Spleen (tissue), 11 donors: ENCODE results near the gene SUDS3. TPM values are rescaled to one million over a fixed set of nuclear protein-coding genes. Genes with fewer than 3 reads are reported as not detected.
A peak's percentile ranks its signal among the peaks of the same experiment; 100 is the strongest.

Experiments
- DNase-seq: peaks from one replicate; pipeline ENCODE4 v3.0.0-alpha.2; 2020
- H3K27ac ChIP-seq, 8 donors: fragments of 200-600 bp; sonication (generic) in 7 of 8; 1 replicate in 4 of 8; 2 replicates in 4 of 8; pipeline versions ENCODE4 v1.5.0 to v1.8.0; 2016 to 2021; ENCODE audit warnings: inconsistent platforms in 4 of 8, mild to moderate bottlenecking in 4 of 8, moderate library complexity in 1 of 8
- H3K27me3 ChIP-seq, 7 donors: fragments of 200-600 bp; sonication (generic) in 6 of 7; replicated peaks in 1 of 7; 1 replicate in 4 of 7; 2 replicates in 3 of 7; pipeline versions ENCODE4 v1.5.0 to v1.8.0; 2016 to 2021; ENCODE audit warnings: inconsistent platforms in 3 of 7, mild to moderate bottlenecking in 1 of 7
- H3K36me3 ChIP-seq, 6 donors: fragments of 200-600 bp; sonication (generic) in 5 of 6; 1 replicate in 4 of 6; 2 replicates in 2 of 6; pipeline versions ENCODE4 v1.5.0 to v1.8.0; 2016 to 2021; ENCODE audit warnings: inconsistent platforms in 2 of 6
- H3K4me1 ChIP-seq, 6 donors: fragments of 200-600 bp; sonication (generic) in 5 of 6; 1 replicate in 3 of 6; 2 replicates in 3 of 6; pipeline versions ENCODE4 v1.5.0 to v1.8.0; 2016 to 2021; ENCODE audit warnings: inconsistent platforms in 3 of 6
- H3K4me3 ChIP-seq, 8 donors: fragments of 200-600 bp; sonication (generic) in 7 of 8; 1 replicate in 4 of 8; 2 replicates in 4 of 8; pipeline versions ENCODE4 v1.5.0 to v1.8.0; 2016 to 2021; ENCODE audit warnings: inconsistent platforms in 4 of 8, mild to moderate bottlenecking in 4 of 8, moderate library complexity in 2 of 8
- H3K9me3 ChIP-seq, 8 donors: fragments of 200-600 bp; sonication (generic) in 7 of 8; 1 replicate in 4 of 8; 2 replicates in 4 of 8; pipeline versions ENCODE4 v1.5.0 to v1.8.0; 2016 to 2021; ENCODE audit warnings: inconsistent platforms in 4 of 8
- CTCF ChIP-seq, 11 experiments: fragments of 200-600 bp in 7 of 11; fragments of 450-650 bp in 4 of 11; sonication (generic) in 4 of 11; IDR thresholded peaks in 8 of 11; conservative IDR thresholded peaks in 3 of 11; 1 replicate in 7 of 11; 2 replicates in 4 of 11; pipeline versions ENCODE4 v1.4.0 to v1.8.0; 2016 to 2021; ENCODE audit warnings: antibody characterized with exemption in 11 of 11, inconsistent platforms in 4 of 11, mild to moderate bottlenecking in 1 of 11
- POLR2A ChIP-seq, 3 donors: fragments of 450-650 bp; IDR thresholded peaks; one replicate each; pipeline ENCODE4 v1.5.1; 2017; ENCODE audit warnings: antibody characterized with exemption in 3 of 3, mild to moderate bottlenecking in 1 of 3
- POLR2AphosphoS5 ChIP-seq, 3 donors: sonication (generic); formaldehyde crosslinking; IDR thresholded peaks; one replicate each; pipeline ENCODE4 v1.5.1; 2017; ENCODE audit warnings: antibody characterized with exemption in 3 of 3
- WGBS, 5 donors: extraction: QIAGEN DNeasy Blood & Tissue Kit in 3 of 5; methylation state at CpG; one replicate each; pipeline versions ENCODE4 v1.1.5 to v1.1.7; 2013 to 2018; 5-methylcytosine and 5-hydroxymethylcytosine counted together
- intact Hi-C: fragments of 100-400 bp; cut with DNase I; formaldehyde crosslinking; loops from one replicate; pipeline ENCODE4 v1.15.0; 2023; ENCODE audit warnings: low total_unique reads
- polyA plus RNA-seq, 3 donors: library from polyadenylated mRNA; stranded (reverse); fragments of 200-250 nt; gene quantifications; one replicate each; pipeline ENCODE4 v1.2.1, GENCODE V29; 2013
- total RNA-seq, 7 donors: library from RNA; depleted of rRNA in 3 of 7; stranded (reverse); fragments of >200 nt in 3 of 7; fragmentation: NEBNext Ultra II Directional in 4 of 7; extraction: Animal tissue kit (Norgen Biotek cat#: 25700) in 4 of 7; gene quantifications; one replicate each; pipeline versions ENCODE4 v1.1.0 to v1.2.1, GENCODE V29; 2016 to 2021
- donor health status: healthy with polysubstance abuse.
- donor health status: DM: no; HTN: no; CAD: no; lungs with moderate emphysema.
- donor health status: DM: no; HTN: no; CAD: no.
- donor health status: Bipolar disorder and iron deficiency.
- donor health status: healthy.
- donor health status: DM: no; HTN: no; CAD: no.
- donor health status: DM: yes; HTN: yes; CAD: no.

Gene SUDS3
- total and polyA plus RNA-seq, 10 donors: 8.3 to 90.9 (median 28.3) TPM

GRCh38 chr12:118377021-118377883, 897 bp downstream of the SUDS3 start:
- WGBS, 5 donors: 4 to 10% (median 8%) methylated on average over 20 to 22 of the region's 22 CpGs
- H3K9me3 ChIP-seq: no peaks in the 10 kb centered on the region
- DNase-seq: no peak
- peaks cover 0 to 39% (median 34%) of the 10 kb centered on the region in 6 donors for H3K36me3 ChIP-seq
- peak overlapping the region; percentile 95 to 99 (median 99) for H3K4me3 ChIP-seq
- intact Hi-C loops: loop anchor here (5.0 to 10.0 kb wide), 2 partner anchors 195 to 252 kb away; no protein-coding TSS in a partner anchor
- H3K27ac ChIP-seq: peak overlapping the region; percentile 92 to 98 (median 98)
- TF ChIP-seq POLR2A (IDR thresholded peaks at IDR 0.05) (no peak), POLR2AphosphoS5 (IDR thresholded peaks at IDR 0.05) (no peak), CTCF (IDR thresholded peaks at IDR 0.05 in 8 of 11, conservative IDR thresholded peaks at IDR 0.05 in 3 of 11) (no peak)
- H3K4me1 ChIP-seq: peaks cover 17 to 64% (median 39%) of the 10 kb centered on the region in 6 donors
- H3K27me3 ChIP-seq: no peaks in the 10 kb centered on the region

- intact Hi-C loops: loop anchor here (5.0 to 10.0 kb wide), 2 partner anchors 196 to 253 kb away; no protein-coding TSS in a partner anchor
- peaks cover 0 to 46% (median 41%) of the 10 kb centered on the region in 6 donors for H3K36me3 ChIP-seq
- peak; percentile 86 for DNase-seq
- peak overlapping the region in 6 of 8 donors; percentile 92 to 98 (median 96) for H3K27ac ChIP-seq
- peak overlapping the region; percentile 95 to 99 (median 99) for H3K4me3 ChIP-seq
- WGBS, 5 donors: 36 to 37% (median 37%) methylated on average over 8 of the region's 8 CpGs
- no peaks in the 10 kb centered on the region for H3K27me3 ChIP-seq
- no peaks in the 10 kb centered on the region for H3K9me3 ChIP-seq
- H3K4me1 ChIP-seq: peaks cover 17 to 64% (median 39%) of the 10 kb centered on the region in 6 donors
- TF ChIP-seq POLR2A (IDR thresholded peaks at IDR 0.05) (no peak), CTCF (IDR thresholded peaks at IDR 0.05 in 8 of 11, conservative IDR thresholded peaks at IDR 0.05 in 3 of 11) (peak; percentile 87 to 97 (median 95)), POLR2AphosphoS5 (IDR thresholded peaks at IDR 0.05) (no peak)
These were observed 1.6 kb downstream of the SUDS3 start for GRCh38 chr12:118377884-118378470.

GRCh38 chr12:118391424-118391823, 15.1 kb downstream of the SUDS3 start:
- TF ChIP-seq CTCF (IDR thresholded peaks at IDR 0.05 in 8 of 11, conservative IDR thresholded peaks at IDR 0.05 in 3 of 11) (no peak), POLR2A (IDR thresholded peaks at IDR 0.05) (no peak), POLR2AphosphoS5 (IDR thresholded peaks at IDR 0.05) (no peak)
- peaks cover 8 to 100% (median 93%) of the 10 kb centered on the region in 6 donors for H3K36me3 ChIP-seq
- no peaks in the 10 kb centered on the region for H3K9me3 ChIP-seq
- WGBS, 5 donors: 93 to 99% (median 97%) methylated on average over 2 of the region's 2 CpGs
- H3K4me1 ChIP-seq: no peaks in the 10 kb centered on the region
- H3K4me3 ChIP-seq: no peak overlapping the region
- intact Hi-C loops: no loop called here
- H3K27me3 ChIP-seq: no peaks in the 10 kb centered on the region
- H3K27ac ChIP-seq: no peak overlapping the region
- DNase-seq: no peak

- no peaks in the 10 kb centered on the region for H3K9me3 ChIP-seq
- peaks cover 8 to 100% (median 92%) of the 10 kb centered on the region in 6 donors for H3K36me3 ChIP-seq
- no peak overlapping the region for H3K27ac ChIP-seq
- no peak overlapping the region for H3K4me3 ChIP-seq
- no peak for TF ChIP-seq CTCF (IDR thresholded peaks at IDR 0.05 in 8 of 11, conservative IDR thresholded peaks at IDR 0.05 in 3 of 11)
- no peak for TF ChIP-seq POLR2AphosphoS5 (IDR thresholded peaks at IDR 0.05)
- no peak for TF ChIP-seq POLR2A (IDR thresholded peaks at IDR 0.05)
- 91 to 100% (median 96%) methylated on average over 1 of the region's 1 CpG for WGBS, 5 donors
- no peaks in the 10 kb centered on the region for H3K27me3 ChIP-seq
- intact Hi-C loops: no loop called here
- H3K4me1 ChIP-seq: no peaks in the 10 kb centered on the region
- DNase-seq: no peak
These were observed 15.5 kb downstream of the SUDS3 start for GRCh38 chr12:118391836-118392235.
